ENCODE results near the gene CCNA1.

The CCNA1 gene

DNA sequence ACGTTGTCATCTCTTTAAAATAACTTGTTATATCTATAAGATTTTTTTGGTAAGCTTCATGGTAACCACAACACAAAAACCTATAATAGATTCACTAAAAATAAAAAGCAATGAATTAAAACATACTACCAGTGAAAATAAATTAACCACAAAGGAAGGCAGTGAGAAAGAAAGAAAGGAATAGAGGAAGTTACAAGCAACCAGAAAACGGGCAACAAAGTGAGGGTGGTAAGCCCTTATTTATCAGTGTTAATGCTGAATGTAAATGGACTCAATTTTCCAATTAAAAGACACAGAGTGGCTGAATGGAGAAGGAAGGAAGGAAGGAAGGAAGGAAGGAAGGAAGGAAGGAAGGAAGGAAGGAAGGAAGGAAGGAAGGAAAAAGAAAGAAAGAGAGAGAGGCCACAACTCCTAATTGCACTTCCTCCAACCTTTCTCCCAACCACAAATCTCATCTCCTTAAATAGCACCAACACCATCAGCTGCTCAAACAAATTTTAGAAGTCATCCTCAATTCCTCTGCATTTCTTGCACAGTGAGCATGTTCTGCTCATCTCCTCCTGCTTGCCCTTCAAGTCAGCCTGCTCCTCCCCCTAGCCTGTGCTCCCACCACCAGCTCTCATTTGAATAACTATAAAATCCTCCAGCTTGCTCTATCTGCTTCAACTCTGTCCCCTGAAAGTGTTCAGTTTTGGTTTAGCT is 48.6 kb downstream of the CCNA1 start:
- no peak overlapping the region for H3K4me3 Mint-ChIP-seq
- DNase-seq (ENCODE audit: low spot score): no peak
- peaks cover 7% of the 10 kb centered on the region for H3K27me3 Mint-ChIP-seq (ENCODE audit: low read depth)
- H3K27ac Mint-ChIP-seq: no peak overlapping the region
- H3K36me3 Mint-ChIP-seq (ENCODE audit: low read depth): no peaks in the 10 kb centered on the region
- H3K9me3 Mint-ChIP-seq: no peaks in the 10 kb centered on the region
- H3K4me1 Mint-ChIP-seq (ENCODE audit: low read depth): no peaks in the 10 kb centered on the region

DNA sequence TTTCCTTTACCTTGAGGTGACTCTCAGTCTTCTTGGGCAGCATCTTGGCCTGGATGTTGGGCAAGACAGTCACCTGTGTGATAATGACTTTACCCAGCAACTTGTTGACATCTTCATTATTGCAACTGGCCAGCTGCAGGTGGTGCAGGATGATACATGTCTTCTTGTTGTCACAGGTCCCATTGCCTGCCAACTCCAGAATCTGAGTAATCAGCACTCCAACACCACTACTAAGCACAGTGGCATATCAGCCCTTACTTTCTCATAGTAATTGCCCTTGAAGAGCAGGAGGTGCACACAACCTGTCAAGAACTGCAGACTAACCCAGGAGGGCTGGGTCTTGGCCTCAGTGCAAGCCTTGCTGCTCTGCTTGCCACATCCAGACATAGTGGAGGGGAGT is 57.8 kb downstream of the CCNA1 start:
- no peak overlapping the region for H3K27ac Mint-ChIP-seq
- no peaks in the 10 kb centered on the region for H3K36me3 Mint-ChIP-seq (ENCODE audit: low read depth)
- H3K4me3 Mint-ChIP-seq: no peak overlapping the region
- no peaks in the 10 kb centered on the region for H3K4me1 Mint-ChIP-seq (ENCODE audit: low read depth)
- no peak for DNase-seq (ENCODE audit: low spot score)
- no peaks in the 10 kb centered on the region for H3K9me3 Mint-ChIP-seq
- H3K27me3 Mint-ChIP-seq (ENCODE audit: low read depth): no peaks in the 10 kb centered on the region

All from T-helper 2 cell treated with Interferon-gamma antibody and Interleukin-4, amounts not matched to agents 5 μg/mL and 100 μg/mL, for 36 hours (primary cell).